Skin epidermis (tissue), 12 donors: ENCODE data around the gene ROR2.

Source experiments
- H3K27ac ChIP-seq, 21 experiments: fragments of 200-600 bp; sonication (generic) in 11 of 21; one replicate each; pipeline ENCODE4 v1.5.0; 2020; ENCODE audit warnings: mild to moderate bottlenecking in 3 of 21, inconsistent platforms in 2 of 21, moderate library complexity in 2 of 21
- H3K4me3 ChIP-seq, 7 experiments: fragments of 200-600 bp; sonication (generic) in 2 of 7; one replicate each; pipeline ENCODE4 v1.5.0; 2020; ENCODE audit warnings: inconsistent platforms in 2 of 7, mild to moderate bottlenecking in 2 of 7, moderate library complexity in 1 of 7

ROR2 gene

GRCh38 chr9:91681461-91682305, 268.3 kb downstream of the ROR2 start:
- H3K4me3 ChIP-seq = no peak overlapping the region
- no peak overlapping the region for H3K27ac ChIP-seq

- Histone ChIP-seq H3K27ac (no peak overlapping the region), H3K4me3 (no peak overlapping the region)
Measured at GRCh38 chr9:91680998-91681397, 269.0 kb downstream of the ROR2 start.

- H3K4me3 ChIP-seq = no peak overlapping the region
- no peak overlapping the region for H3K27ac ChIP-seq
Measured at GRCh38 chr9:91680106-91680505, 269.9 kb downstream of the ROR2 start.

- H3K27ac ChIP-seq = no peak overlapping the region
- H3K4me3 ChIP-seq = no peak overlapping the region
Measured at GRCh38 chr9:91678807-91679580, 271.0 kb downstream of the ROR2 start.

- Histone ChIP-seq H3K27ac (no peak overlapping the region), H3K4me3 (no peak overlapping the region)
Measured at GRCh38 chr9:91677822-91678436, 272.1 kb downstream of the ROR2 start.

GRCh38 chr9:91677331-91677730, 272.7 kb downstream of the ROR2 start:
- no peak overlapping the region for H3K4me3 ChIP-seq
- no peak overlapping the region for H3K27ac ChIP-seq

- no peak overlapping the region for H3K4me3 ChIP-seq
- H3K27ac ChIP-seq = no peak overlapping the region
Measured at GRCh38 chr9:91676046-91676445, 274.0 kb downstream of the ROR2 start.

- H3K27ac ChIP-seq = no peak overlapping the region
- no peak overlapping the region for H3K4me3 ChIP-seq
Measured at GRCh38 chr9:91664663-91665062, 285.4 kb downstream of the ROR2 start.

GRCh38 chr9:91663858-91664257, 286.2 kb downstream of the ROR2 start:
- Histone ChIP-seq H3K4me3 (no peak overlapping the region), H3K27ac (no peak overlapping the region)

- no peak overlapping the region for H3K27ac ChIP-seq
- H3K4me3 ChIP-seq = no peak overlapping the region
Measured at GRCh38 chr9:91661451-91661850, 288.6 kb downstream of the ROR2 start.

GRCh38 chr9:91660521-91660920, 289.5 kb downstream of the ROR2 start:
- Histone ChIP-seq H3K27ac (no peak overlapping the region), H3K4me3 (no peak overlapping the region)

GRCh38 chr9:91659529-91660495, 290.2 kb downstream of the ROR2 start:
- Histone ChIP-seq H3K4me3 (no peak overlapping the region), H3K27ac (no peak overlapping the region)

- Histone ChIP-seq H3K4me3 (no peak overlapping the region), H3K27ac (no peak overlapping the region)
Measured at GRCh38 chr9:91658513-91659105, 291.4 kb downstream of the ROR2 start.

- no peak overlapping the region for H3K27ac ChIP-seq
- no peak overlapping the region for H3K4me3 ChIP-seq
Measured at GRCh38 chr9:91657501-91657900, 292.5 kb downstream of the ROR2 start.

- no peak overlapping the region for H3K27ac ChIP-seq
- no peak overlapping the region for H3K4me3 ChIP-seq
Measured at GRCh38 chr9:91655658-91656057, 294.4 kb downstream of the ROR2 start.

- no peak overlapping the region for H3K4me3 ChIP-seq
- H3K27ac ChIP-seq = no peak overlapping the region
Measured at GRCh38 chr9:91655215-91655614, 294.8 kb downstream of the ROR2 start.

GRCh38 chr9:91654527-91654926, 295.5 kb downstream of the ROR2 start:
- Histone ChIP-seq H3K4me3 (no peak overlapping the region), H3K27ac (no peak overlapping the region)

GRCh38 chr9:91647371-91647770, 302.7 kb downstream of the ROR2 start:
- Histone ChIP-seq H3K4me3 (no peak overlapping the region), H3K27ac (no peak overlapping the region)

- Histone ChIP-seq H3K4me3 (no peak overlapping the region), H3K27ac (no peak overlapping the region)
Measured at GRCh38 chr9:91646702-91647101, 303.3 kb downstream of the ROR2 start.
